Measurements from ENCODE around the gene ALKAL2. TPM values are rescaled to one million over a fixed set of nuclear protein-coding genes. Genes with fewer than 3 reads are reported as not detected.

Gene ALKAL2
- total and polyA plus RNA-seq, 2 donors (not counting 3 experiments of a cell fraction or from before 2014, with no cell fraction given): not detected

DNA sequence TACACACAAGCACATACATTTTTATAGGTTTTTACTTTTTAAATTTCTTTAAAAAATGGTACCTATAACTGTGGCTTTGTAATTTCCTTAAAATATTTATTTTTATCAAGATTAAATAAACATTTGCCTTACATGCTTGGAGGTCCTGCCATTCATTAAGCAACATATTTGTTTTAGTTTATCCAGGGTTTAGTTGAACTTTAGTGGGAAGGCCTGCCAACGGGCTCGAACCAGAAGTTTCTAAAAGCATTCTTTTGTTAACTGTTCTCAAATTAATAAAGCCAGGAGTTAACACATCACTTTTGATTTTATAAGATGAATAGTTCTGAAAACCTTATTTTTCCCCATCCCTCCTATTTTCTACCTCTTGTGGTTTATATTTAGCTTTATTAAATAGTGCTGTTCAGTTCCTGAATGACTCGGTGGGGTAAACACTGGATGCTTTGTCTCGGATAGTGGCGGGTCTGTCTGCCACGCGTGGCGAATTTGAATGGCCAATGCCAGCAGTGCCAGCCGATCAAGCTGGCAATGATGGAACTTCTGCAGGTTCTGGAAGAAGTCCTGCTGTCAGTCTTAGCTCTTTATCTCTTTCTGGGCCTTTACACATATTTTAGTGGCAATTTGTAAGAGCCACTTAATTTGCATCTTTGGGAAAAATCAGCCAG lies 56.2 kb downstream of the ALKAL2 start:
- Histone ChIP-seq H3K27me3 (ENCODE audit: control insufficient read depth in 2 of 2, insufficient read depth in 2 of 2, low read length in 2 of 2) (no peaks in the 10 kb centered on the region), H3K27ac (ENCODE audit: insufficient read depth, low read depth, low read length) (no peak overlapping the region), H3K9me1 (replicated peaks; ENCODE audit: control insufficient read depth, extremely low read depth, insufficient read depth, low read length) (no peaks in the 10 kb centered on the region), H3K9me3 (replicated peaks; ENCODE audit: control insufficient read depth, insufficient read depth, low read length) (no peaks in the 10 kb centered on the region), H4K20me1 (replicated peaks; ENCODE audit: control insufficient read depth, extremely low read depth, insufficient read depth, low read length) (no peaks in the 10 kb centered on the region), H3K36me3 (ENCODE audit: control insufficient read depth in 2 of 2, extremely low read depth in 1 of 2, insufficient read depth in 2 of 2, low read length in 2 of 2) (no peaks in the 10 kb centered on the region), H3K9ac (replicated peaks; ENCODE audit: extremely low read depth, insufficient read depth, low read length) (no peak overlapping the region), H2AFZ (ENCODE audit: low read depth, low read length) (no peak overlapping the region), H3K4me2 (ENCODE audit: insufficient read depth, low read length) (no peak overlapping the region), H3K4me3 (replicated peaks in 1 of 3; ENCODE audit: insufficient read depth in 1 of 3, low read depth in 1 of 3, low read length in 3 of 3) (no peak overlapping the region), H3K79me2 (ENCODE audit: control insufficient read depth, insufficient read depth, low read length) (no peaks in the 10 kb centered on the region), H3K4me1 (ENCODE audit: control insufficient read depth, extremely low read depth, insufficient read depth, low read length) (no peaks in the 10 kb centered on the region)
- TF ChIP-seq FOS (IDR thresholded peaks at IDR 0.05; ENCODE audit: borderline replicate concordance, insufficient read depth, low read length): no peak
- TF ChIP-seq POLR2A (IDR thresholded peaks at IDR 0.05; ENCODE audit: low read depth, low read length): no peak
- no peak for TF ChIP-seq POLR2AphosphoS5 (IDR thresholded peaks at IDR 0.05; ENCODE audit: insufficient read depth, low read depth, low read length)
- no TSS peak for BruUV-seq (replicated peaks)
- intact Hi-C loops (cut with micrococcal nuclease): no loop called here
- CTCF ChIA-PET: no interaction called here
- DNase-seq (ENCODE audit: low read depth, low spot score): no peak
- dilution Hi-C loops (cut with MboI; ENCODE audit: extremely low pct_ligation_motif_present, low sequenced_read_pairs): no loop called here
- no peak for FAIRE-seq
- POLR2A ChIA-PET: no interaction called here

Other genes with a start within 250 kb of the ALKAL2 start
- gene FAM110C, start 241.6 kb downstream of the ALKAL2 start, total RNA-seq: not detected in 2 replicates
- gene FAM110C, start 241.6 kb downstream of the ALKAL2 start, polyA plus RNA-seq: not detected in 2 replicates
- gene SH3YL1, start 24.1 kb downstream of the ALKAL2 start, total RNA-seq: 18.6 and 22.4 TPM in 2 replicates
- gene SH3YL1, start 24.1 kb downstream of the ALKAL2 start, polyA plus RNA-seq: 8.6 and 12.5 TPM in 2 replicates
- gene ACP1, start 23.1 kb downstream of the ALKAL2 start, total RNA-seq: 76.2 and 80.2 TPM in 2 replicates
- gene ACP1, start 23.1 kb downstream of the ALKAL2 start, polyA plus RNA-seq: 46.1 and 63.4 TPM in 2 replicates